NCI-H187 (cell line): Measurements from ENCODE around the gene TNRC6C.

Experiments
- DNase-seq, 2 experiments: peaks; one replicate each; lab custom pipeline; 2025; lab: John Stamatoyannopoulos, UW

The TNRC6C gene

DNA sequence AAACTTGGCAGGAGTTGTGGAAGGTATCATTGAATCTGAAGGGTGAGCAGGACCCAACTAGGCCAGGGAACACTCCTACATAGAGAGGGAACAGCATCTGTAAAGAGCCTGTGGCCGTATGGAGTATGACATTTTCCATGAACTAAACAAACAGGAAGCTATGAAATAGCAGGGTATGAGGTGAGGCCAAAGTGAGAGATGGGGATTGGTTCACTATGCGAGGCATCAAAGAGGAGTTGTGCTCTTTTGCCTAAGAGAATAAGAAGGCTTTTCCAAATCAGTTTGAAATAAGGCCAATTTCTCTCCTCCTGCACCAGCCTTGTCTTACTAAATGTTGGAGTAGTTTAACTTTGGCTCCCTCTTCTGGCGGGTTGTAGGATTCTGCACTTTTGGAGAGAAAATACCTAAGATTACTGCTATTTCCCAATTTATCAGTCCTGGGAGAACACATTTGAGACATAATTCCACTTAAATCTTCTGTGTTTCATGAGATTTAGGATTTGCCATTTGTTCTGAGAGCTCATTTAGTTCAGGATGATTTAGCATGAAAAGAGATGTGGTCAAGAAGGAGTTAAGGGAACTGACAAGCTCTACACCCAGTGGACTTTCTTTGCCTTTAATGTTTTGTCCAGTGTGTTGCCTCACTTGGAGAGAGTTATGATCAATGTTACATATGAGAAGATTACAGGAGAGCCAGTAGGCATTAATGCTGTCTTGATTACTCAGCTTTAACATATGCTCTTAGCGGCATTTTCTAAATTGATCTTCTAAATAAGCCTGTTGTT is 55.4 kb downstream of the TNRC6C start:
- peak; percentile 31 to 41 for DNase-seq

DNA sequence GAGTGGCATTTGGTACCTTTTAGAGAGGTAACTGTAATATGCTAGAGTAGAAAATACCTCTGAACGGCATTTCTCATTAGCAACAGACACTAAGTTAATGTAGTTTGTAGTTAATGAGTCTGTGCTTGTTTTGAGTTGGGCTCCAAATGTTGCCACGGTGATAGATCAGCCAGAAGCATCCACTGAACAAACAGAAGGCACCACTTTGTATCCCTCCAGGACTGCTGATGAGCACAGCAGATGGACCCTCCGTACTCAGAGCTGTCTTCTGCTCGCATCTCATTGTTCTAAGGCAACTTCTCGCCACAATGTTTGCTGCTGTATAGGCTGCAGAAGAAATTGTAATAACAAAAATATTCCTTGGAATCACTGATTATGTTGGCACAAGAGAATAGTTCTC is 56.1 kb downstream of the TNRC6C start:
- DNase-seq = no peak

DNA sequence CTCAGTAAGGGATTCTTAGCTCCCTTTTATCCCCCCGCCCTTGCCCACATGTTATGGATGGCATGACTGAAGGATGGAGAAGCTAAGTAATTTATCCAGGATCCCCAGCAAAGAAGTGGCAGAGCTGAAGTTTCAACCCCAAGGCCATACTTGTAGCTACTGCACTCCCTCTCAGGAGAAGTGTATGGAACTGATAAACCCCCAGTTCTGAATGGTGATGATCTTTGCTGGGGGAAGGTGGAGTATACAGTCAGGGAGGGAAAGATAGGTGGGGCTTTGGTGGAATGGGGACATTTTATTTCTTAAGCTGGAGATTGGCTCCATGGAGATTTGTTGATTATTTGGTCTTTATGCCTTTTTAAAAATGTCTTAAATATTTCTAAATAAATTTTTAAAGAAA is 58.3 kb downstream of the TNRC6C start:
- DNase-seq = no peak

DNA sequence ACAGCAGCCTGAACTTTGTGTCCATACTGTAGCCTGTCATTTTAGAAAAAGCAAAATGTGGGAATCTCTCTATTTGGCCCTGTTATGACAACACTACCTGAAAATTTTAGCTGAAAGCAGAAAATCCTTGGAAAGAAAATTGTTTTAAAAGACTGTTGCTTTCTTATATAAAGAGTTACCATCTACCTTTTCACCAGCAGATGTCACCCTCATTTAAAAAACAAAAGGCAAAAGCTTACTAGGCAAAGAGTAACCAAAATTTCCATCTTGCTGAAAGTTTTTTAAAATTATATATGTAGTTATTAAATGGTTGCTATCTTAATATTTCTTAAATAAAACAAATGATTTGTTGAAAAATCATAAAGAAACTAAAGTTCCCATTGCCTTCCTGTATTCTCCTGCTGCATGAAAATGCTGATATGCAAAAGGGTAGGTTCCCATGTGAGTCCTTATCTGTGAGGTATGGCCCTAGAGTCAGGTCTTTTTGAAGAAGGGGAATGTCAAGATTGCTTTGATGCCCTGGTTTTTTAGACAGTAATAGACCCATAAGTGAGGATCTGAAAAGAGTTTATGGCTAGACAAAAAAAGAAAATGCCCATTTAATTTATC is 61.0 kb downstream of the TNRC6C start:
- DNase-seq = no peak

DNA sequence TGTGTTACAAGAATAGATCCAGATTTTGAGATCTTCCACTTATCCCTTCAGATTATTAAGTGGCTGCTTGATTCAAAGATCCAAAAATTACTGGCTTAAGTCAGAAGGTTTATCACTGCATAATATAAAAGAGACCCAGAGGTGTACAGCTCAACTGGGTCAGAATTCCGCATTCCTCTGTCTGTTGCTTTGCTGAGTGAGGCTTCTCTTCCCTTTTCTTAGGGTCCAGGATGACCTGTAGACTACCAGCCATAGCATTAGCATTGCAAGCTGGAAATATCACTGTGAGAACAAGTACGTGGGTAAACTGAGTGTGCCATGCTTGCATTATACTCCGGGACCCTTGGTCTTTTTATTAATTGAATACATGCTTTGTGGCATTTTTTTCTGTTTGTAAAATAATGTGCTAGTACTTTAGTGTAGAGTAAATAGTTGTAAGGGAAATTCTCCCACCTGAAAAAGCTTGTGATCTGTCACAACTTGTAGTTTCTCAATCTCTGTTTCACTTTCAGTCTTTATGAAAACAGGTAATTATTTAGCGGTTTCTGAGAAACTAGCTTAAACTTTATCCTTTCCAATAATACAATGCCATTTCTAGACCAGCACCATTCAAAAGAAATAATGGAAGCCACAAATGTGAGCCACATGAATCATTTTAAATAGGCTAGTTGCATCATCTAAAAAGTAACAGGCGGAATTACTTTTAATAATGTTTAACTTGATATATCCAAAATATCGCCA is 61.6 kb downstream of the TNRC6C start:
- no peak for DNase-seq

DNA sequence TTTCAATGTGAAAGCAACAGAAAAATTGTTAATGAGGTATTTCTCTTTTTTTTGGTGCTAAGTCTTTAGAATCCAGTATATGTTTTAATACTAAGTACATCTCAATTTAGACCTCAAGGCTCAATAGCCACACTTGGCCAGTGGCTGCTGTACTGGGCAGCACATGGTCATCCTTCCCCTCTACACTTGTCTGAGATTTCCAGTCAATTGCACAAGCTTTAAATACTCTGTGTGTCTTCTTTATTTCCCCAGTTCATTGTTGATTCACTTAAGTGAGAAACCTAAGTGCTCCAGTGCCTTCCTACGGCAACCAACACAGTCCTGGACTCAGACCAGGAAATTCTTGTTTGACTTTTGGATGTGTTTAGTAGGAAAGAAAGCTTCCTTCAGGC is 62.2 kb downstream of the TNRC6C start:
- no peak for DNase-seq

DNA sequence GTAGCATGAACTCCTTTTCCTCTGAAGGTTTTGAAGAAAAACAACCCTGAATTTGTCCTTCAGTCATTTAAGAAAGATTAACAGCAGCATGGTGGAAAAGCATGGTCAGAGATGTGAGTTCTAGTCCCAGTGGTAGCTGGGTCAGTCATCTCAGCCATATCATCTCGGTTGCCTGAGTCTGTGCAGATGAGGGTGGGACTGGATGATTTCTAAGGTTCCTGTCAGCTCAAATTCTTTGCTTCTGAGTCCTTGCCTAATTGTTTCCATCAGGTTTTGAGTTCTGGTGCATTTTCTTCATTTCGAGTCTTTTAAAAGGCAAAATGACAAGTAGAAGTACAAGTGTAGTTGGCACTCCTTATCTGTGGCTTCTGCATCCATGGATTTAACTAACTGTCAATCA is 63.9 kb downstream of the TNRC6C start:
- DNase-seq = no peak

DNA sequence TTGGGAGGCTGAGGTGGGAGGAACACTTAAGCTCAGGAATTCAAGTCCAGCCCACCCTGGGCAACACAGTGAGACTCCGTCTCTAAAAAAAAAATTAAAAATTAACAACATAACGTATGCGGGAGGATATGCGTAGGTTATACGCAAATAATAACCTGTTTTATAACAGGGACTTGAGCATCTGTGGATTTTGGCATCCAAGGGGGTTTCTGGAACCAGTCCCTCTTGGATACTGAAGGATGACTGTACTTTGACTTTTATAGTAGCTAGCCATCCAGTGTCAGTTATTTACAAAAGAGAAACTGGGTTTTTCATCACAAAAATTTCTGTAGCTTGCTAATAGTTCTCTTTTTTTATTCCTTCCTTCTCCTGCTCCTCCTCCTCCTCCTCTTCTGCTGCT is 64.5 kb downstream of the TNRC6C start:
- no peak for DNase-seq

DNA sequence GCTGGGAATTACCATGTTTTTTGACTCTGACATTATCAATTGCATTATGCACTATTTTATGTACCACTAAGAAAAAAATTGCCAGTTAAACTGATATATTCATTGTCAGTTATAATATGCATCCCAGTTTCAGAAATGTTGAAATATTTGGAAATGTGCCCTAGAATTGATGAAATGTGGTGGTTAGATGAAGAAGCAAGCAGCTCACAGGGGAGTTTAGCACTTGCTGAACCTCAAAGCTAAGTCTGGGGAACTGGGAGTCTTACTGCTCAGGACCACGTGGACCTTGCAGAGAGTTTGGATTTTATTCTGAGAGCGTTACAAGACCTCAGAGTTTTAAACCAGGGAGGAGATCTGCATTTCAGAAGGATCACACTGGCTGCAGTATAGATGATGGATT is 67.9 kb downstream of the TNRC6C start:
- no peak for DNase-seq

DNA sequence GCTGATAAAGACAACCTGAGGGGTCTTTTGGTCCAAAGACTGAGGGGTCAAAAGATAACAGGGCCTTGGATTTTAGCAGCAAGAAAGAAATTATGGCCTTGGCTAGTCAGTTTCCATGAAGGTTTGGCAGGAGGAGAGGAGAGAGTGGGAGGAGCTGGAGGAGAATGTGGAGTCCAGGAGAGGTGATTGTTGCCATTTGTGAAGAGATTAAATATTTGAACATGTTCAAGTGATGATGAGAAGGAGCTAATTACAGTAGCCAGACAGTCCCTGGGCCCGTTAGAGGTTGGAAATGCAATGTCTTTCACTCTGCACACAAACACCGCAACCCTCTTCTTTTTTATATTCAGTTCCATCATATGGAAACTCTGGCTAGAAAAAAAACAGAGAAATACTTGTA is 68.6 kb downstream of the TNRC6C start:
- no peak for DNase-seq

DNA sequence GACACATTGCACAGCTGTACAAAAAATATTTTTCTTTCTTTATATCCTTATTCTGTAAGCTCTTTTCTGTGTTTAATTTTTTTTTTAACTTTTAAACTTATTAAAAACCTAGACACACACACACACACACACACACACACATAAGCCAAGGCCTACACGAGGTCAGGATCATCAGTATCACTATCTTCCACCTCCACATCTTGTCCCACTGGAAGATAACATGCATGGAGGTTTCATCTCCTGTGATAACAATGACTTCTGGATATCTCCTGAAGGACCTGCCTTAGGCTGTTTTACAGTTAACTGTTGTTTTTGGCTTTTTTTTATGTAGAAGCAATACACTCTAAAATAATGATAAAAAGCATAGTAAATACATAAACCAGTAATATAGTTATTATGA is 71.2 kb downstream of the TNRC6C start:
- no peak for DNase-seq

DNA sequence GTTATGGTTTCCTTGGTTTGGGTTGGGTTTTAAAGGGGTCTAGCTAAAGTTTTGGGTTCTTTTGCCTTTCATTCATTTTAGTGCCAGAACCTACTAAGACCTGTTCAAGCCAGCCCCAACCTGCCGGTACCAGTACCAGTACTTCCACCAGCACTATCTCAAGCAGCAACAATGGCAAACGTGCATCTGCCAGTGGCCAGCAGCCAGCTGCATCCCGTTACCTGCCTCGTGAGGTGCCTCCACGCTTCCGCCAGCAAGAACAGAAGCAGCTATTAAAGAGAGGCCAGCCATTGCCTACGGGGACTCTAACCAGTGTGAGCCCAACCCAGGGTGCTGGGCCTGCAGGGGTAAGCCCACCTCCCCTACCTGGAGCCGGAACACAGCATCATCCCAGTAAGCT is 72.9 kb downstream of the TNRC6C start:
- no peak for DNase-seq

DNA sequence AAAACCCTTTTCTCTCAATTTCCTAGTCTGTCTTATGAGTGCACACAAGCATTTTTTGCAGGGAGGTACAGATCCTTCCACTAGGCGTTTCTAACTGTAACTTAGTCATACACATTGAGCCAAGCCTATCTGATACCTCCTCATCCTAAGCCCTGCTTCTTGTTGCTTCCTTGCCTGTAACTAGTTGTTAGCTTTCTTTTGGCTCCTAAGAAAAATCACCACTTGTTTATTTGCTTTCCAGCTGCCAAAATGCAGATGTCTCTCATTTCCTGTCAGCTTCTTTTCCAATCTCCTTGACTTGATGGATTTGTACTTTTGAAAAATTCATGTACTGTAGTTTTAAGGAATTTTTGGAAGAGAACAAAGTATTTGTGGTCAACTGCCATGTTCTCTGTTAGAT is 73.7 kb downstream of the TNRC6C start:
- no peak for DNase-seq

DNA sequence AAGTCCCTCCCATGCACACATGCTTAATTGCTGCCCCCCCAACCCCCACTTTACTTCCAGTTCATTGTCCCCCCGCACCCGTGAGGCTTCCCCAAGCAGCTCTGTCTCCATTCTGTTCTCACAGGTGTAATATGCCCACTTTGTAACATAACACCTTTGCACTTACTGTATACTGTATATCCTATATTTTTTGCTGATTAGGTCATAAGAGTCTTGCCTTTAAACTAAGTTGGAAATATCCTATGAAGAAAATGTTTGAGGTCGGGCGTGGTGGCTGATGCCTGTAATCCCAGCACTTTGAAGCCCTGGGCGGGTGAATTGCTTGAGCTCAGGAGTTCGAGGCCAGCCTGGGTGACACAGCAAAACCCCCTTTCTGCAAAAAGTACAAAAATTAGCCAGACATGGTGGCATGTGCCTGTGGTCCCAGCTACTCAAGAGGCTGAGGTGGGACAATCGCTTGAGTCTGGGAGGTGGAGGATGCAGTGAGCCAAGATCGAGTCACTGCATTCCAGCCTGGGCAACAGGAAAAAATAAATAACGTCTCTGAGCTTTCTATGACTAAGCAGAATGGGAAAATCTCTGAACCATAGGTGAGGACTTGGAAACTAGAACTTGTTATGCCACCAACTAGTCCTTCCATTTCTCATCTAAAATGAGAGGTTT is 76.1 kb downstream of the TNRC6C start:
- no peak for DNase-seq

DNA sequence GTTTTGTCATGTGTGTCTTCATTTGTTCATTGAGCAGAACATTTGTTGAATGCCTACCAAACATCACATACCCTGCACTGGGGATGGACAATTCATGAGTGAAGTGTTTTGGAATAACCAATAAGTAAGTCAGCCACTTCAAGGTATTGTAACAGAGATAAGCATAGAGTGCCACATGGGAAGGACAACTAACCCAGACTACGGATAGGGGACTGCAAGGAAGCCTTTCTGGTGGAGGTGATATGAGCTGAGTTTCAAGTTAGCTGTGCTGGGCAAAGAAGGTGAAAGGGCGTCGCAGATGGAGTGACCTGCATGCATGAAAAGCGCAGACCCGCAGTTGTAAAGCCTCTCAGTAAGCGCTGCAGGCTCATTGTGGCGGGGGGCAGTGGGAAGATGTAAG is 78.8 kb downstream of the TNRC6C start:
- no peak for DNase-seq

DNA sequence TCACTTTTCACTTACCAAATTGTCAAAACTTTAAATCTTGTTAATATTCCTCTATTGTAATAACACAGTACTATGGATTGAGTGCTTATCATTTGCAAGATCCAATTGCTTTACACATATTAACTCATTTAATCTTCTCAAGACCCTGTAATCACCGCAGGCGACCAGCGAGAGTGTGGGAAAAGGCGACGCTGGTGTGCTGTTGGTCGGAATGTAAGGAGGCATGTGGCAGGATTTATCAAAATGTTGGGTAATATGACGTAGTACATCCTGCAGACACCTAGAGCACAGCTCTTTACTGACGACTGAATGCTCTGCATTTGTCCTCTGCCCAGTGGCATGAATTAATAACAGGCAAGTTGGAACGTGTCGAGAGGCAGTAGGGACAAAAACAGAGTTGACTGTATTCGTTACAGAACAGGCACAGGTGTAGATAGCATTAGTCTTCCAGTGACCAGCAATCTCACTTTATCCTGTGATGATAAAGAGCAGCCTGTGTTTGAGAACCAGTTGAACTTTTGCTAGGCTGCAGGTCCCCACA is 80.3 kb downstream of the TNRC6C start:
- DNase-seq = no peak

DNA sequence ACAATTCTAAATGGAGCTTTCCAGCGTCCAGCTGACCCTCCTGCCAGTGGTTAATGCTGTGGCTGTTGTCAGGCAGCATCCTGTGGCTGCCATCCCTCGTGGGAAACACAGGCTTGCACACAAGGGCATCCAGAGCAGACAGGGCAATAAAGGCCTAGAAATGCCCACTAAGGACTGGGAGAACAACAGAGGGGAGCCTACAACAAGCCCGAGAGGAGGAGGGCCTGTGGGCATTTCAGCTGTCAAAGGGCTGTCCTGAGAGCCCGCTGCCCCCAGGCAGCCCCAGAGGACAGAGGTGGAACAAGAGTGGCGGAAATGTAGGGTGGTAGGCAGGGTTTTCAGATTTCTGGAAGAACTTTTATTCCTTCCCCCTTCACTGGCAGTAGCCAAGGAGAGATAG is 81.1 kb downstream of the TNRC6C start:
- DNase-seq = no peak

DNA sequence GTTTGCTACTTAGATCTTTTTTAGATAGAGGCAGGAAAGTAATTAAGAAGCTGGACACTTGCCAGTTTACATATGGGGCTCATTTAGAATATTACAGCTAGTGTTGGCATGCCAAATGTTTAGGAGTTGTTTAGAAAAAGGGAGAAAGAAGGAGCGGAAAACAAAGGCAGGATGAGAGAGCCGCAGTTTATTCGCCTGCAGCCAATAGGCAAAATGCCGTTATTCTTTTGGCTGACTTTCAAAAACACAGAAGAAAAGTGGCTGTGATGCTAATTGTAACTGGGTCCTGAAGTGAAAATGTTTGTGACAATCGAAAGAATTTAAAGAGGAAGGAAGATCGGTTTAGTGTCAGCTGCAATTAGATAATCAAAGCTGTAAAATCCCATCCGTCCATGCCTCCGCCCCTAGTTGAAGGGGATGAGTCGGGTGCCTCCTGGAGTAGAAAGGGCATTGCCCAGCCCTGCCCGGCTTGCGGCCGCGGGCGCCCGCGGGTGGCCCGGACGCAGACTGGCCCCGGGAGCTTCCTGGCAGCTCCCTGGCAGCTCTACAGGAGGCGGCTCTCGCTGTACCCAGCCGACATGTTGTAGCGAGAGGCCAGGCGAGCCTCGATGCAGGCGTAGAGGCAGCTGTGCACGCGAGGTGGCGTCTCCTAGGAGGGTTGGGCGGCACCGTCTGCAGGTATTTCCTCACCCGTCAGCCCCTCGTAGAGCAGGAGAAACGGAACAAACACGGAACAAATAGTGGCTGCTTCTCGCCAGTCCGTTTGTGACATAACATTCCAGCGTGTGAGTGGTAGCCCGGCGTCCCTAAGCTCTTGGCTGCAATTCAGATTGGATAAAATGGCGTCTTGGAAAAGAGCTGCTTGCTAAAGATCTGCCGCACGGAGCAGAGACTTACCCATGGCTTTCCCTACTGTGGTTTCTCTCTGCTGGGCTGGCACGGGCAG is 82.2 kb downstream of the TNRC6C start:
- DNase-seq = peak; percentile 13

DNA sequence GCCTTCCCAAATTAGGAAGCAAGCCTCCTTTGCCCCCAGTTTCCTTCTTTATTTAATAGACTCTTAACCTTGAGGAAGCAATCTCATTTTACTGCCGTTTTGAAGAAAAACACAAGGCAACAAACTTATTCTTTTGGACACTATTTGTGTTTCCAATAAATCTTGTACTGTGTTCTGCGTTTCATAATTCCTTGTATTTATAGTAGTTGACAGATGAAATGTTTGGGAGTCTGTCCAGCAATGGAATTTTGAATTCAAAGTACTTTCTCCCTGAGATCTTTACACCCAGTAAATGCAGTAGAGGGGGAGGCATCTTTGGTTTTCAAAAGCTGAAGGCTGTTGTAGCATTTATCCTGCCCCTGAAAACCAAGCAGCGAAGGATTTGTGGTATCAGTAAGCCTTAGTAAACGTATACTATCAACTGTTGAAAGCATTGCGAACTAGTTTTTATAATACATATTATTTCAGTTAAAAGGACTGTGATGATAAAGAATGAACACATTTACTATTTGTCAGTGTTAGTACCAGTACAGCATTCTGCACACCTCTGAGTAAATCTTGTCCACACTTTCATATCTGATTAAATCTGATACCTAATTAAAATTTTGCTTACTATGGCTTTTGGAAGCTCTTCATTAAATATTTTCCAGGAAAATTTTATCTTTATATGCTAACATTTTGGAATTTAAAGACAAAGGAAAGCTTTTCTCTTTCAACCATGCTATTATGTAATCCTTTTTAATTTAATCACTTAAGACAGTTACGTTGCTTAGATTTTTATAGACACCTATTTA is 83.1 kb downstream of the TNRC6C start:
- DNase-seq = no peak

DNA sequence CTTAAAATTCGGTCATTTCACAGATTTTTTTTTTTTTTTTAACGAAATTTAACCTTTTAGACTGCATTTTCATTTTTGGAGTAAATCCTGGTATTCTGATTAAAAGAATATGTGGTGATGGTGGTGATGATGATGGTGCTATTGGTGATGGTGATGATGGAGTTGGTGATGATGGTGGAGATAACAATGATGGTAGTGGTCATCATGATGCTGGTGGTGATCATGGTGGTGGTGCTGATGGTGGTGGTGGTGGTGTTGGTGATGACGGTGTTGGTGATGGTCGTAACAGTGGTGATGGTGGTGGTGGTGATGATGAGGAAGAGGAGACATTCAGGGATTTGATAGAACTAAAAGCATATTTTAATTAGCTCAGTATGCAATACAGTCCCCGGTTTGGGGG is 84.0 kb downstream of the TNRC6C start:
- no peak for DNase-seq

DNA sequence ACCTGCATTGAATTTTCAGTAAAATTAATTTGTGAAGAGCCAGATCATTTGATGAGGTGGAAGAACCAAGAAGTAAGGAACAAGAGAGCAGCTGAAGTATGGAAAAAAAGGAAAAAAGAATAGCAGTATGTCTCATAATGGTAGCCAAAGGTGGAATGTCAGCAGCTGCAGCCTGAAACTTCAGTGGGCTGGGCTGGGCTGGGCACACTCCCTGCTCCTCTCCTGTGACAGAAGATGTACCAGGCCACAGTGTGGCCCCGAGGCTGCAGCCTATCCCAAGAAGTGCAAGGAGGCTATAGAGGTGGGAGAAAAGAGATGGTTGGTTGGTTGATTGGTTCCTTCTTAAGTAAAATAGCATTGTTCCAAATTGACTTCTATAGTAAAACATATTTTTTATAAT is 84.5 kb downstream of the TNRC6C start:
- DNase-seq = no peak
